Islet precursor cell (in vitro differentiated cells): ENCODE results near the gene AVL9.

Experiments used
- DNase-seq: peaks from one replicate; pipeline ENCODE4 v3.0.0-alpha.2; 2018

AVL9 gene

DNA sequence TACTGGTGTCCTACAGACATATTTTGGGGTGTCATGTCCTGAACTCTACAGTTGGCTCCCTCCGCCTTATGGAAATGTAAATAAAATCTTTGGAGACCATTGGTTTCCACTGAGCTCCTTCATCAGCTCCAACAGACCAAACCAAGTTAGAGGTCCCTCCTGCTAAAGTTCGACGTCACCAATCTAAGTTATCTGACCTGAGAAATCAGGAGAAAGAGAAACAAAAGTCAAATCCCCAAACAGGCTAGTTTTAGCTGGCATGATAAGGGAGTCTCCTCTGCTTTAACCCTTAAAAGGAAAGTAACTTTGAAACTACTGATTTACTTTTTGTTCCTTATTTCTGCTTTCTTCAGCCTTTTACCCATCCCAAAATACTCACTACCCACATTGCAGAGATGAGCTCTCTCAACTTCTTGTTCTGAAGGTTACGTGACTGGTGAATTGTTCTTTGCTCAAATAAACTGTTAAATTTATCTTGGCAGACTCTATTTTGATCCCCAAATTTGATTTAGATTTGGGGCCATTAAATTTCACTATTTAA is 39.9 kb downstream of the AVL9 start:
- no peak for DNase-seq

- no peak for DNase-seq
Measured at GRCh38 chr7:32536016-32536415, 40.7 kb downstream of the AVL9 start.

DNA sequence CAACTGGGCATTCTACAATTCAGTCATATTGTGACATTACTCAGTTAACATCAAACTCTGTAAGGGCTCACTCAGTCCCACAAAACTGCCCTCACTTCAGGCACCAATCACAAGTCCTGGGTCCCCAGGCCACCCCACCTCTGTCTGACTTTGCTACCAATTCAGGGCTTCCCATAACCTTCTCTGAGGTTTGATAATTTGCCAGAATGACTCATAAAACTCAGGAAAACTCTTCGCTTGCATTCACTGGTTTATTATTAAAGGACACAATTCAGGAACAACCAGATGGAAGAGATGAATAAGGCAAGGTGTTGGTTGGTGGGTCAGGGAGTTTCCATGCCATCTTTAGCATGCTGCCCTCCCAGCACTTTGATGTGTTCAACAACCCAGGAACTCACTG is 41.3 kb downstream of the AVL9 start:
- no peak for DNase-seq

GRCh38 chr7:32537760-32538159 is 42.5 kb downstream of the AVL9 start:
- no peak for DNase-seq

GRCh38 chr7:32539366-32539765 is 44.1 kb downstream of the AVL9 start:
- no peak for DNase-seq

- DNase-seq = no peak
Measured at GRCh38 chr7:32539919-32540531, 44.7 kb downstream of the AVL9 start.

DNA sequence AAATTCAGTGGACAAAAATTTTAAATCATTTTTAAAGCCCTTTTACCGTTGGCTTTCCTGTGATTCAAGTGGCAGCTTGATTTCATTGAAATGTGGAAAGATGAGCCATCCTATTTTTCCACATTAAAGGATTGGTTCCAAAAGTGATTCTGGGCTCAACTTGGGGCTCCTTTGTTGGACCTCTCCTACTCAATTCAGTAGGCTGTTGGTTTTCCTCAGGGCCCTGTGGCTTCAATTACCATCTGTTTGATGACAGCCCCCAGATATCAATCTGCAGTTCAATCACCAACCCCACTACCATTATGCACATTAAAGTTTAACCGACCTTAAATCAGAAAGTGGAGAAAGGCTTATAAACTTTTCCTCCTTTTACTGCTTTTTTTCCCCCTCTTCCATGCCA is 47.3 kb downstream of the AVL9 start:
- DNase-seq = no peak

DNA sequence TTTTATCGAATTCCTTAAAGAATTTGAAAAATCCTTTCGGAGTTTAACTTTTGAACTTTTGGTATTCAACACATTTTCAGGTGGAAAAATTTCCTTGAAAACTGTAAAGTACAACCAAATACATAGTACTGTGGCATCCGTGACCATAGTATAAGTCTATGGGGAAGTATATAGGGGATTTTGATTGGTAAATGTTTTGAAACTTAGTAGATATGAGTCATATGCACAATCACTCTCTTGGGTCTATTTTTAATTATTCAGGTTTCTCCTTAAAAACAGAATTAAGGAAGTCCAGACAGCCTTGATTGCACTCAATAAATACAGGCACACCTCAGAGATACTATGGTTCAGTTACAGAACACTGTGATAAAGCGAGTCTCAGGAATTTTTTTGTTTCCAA is 64.2 kb downstream of the AVL9 start:
- no peak for DNase-seq

DNA sequence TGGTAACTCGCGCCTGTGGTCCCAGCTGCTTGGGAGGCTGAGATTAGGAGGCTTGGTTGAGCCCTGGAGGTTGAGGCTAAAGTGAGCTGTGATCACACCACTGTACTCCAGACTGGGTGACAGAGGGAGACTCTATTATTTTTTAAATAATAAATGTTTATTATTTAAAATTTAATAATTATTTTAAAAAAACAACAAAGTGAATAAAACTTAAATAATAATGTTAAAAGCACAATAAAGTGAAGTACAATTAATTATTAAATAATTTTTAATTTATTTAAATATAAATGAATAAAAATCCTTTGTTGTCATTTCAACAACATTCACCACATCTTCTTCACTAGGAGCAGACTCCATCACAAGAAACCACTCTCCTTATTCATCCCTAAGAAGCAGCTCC is 64.8 kb downstream of the AVL9 start:
- DNase-seq = no peak

DNA sequence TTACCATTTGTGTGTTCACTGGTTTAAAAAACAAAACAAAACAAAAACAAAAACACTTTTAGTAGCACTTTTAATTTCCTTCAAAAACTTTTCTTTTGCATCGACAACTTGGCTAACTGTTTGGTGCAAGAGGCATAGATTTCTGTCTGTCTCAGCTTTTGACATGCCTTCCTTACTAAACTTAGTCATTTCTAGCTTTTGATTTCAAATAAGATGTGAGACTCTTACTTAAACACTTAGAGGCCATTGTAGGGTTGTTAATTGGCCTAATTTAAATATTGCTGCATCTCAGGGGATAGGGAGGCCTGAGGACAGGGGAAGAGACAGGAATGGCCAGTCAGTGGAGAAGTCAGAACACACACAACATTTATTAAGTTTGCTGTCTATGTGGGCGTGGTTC is 66.3 kb downstream of the AVL9 start:
- no peak for DNase-seq

GRCh38 chr7:32564542-32564941 is 69.3 kb downstream of the AVL9 start:
- no peak for DNase-seq

DNA sequence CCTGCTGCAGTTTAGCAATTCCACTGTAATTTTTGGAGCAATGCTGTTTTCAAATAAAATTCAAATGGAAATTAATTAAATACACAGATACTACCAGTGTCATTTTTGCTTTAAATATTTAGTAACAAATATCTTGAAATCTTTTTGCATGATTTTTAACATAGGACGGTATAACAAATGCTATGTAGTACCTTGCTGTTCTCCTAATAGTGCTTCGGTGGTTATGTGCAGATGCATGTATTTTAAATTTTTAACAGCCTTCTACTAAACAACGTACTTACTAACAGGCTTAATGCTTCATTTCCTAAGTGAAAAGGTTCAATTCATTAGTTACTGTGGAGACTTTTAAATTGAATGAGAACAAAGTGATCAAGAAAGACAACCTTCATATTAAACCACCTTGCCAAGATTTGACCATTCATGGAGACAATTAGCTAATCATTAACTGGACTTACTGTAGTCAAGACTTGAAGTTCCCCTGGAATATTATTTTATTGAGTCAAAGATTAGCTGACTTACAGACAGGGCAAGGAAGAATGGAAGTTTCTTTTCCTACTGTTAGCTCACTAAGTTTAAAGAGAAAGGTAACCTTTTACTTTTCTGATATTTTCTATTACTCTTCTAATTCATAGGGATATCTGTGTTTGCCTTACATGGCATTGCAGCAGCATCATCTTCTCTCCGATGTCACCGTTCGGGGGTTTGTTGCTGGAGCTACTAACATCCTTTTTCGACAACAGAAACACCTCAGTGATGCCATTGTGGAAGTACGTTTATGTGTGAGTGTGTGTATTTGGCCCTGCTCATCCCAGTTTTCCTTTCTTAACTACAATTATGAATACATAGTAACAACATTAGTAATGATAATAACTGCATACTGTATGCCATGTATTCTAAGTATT is 74.3 kb downstream of the AVL9 start:
- no peak for DNase-seq

DNA sequence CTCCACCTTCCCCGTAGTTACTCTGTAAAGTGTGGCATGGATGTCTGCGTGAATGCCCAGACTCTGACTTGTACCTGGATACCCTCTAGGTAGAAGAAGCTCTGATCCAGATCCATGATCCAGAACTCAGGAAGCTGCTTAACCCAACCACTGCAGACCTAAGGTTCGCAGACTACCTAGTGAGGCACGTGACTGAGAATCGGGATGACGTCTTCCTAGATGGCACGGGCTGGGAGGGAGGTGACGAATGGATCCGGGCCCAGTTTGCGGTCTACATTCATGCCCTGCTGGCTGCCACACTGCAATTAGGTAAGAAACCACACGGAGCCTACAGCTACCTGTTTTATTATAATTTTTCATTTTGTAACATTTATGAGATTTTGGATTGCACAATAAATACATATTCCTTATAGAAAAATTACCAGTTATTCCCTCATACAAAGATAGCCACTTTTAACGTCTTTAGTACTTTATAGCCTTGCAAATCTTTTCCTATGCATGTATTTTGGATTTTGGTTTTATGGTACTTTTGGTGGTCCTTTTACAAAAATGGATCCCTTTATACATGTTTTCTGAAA is 77.9 kb downstream of the AVL9 start:
- DNase-seq = no peak

DNA sequence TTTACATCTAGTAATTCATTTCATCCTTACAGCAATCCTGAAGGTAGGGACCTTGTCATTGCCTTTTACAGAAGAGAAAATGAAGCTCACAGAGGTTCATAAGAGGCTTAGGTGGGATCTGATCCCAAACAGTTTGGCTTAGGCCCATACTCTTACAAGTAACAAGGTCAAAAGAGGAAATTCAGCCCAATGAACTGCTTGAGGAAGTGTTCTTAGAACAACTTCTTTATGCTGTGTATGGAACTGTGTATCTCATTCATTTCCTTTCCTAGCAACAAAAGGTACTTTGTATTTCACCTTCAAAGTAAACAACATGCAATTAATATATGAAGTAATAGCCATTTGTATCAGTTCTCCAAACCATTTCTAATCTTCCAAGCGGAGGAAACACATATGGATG is 79.3 kb downstream of the AVL9 start:
- no peak for DNase-seq

DNA sequence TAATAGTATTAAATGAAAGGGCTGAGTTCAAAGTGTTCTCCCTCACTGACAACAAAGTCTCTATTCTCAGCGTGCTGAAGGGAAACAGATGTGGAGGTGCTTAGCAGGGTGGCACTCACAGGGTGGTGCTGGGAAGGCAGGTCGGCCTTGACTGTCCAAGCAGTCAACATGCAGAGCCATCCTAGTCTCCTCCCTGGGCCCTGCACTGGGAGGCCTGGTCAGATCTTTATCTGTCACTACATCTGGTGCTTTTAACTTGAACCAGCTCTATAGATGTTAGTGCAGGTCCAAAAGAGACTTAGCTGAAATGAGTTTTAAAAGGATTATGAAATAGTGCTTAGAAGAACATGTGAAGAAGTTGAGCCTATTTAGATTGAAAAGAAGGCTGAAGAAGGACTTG is 82.1 kb downstream of the AVL9 start:
- no peak for DNase-seq

- DNase-seq = no peak
Measured at GRCh38 chr7:32579776-32580175, 84.5 kb downstream of the AVL9 start.

DNA sequence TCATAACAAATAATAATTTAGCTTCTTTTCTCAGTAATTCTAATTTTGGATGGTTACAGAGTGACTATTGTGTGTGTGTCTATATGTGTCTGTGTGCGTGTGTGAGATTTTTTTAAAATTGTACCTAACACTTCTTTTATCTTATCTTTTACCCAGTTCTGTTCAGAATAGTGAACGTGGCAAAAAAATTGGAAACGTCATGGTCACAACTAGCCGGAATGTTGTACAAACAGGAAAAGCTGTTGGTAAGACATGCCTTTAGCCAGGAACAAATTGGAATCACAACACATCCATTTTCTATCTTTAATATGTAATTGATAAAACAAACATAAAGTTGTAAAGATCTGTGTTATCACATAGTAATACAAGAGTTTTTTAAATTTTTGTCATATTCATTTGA is 85.4 kb downstream of the AVL9 start:
- DNase-seq = no peak

- DNase-seq = no peak
Measured at GRCh38 chr7:32582036-32582435, 86.7 kb downstream of the AVL9 start.

DNA sequence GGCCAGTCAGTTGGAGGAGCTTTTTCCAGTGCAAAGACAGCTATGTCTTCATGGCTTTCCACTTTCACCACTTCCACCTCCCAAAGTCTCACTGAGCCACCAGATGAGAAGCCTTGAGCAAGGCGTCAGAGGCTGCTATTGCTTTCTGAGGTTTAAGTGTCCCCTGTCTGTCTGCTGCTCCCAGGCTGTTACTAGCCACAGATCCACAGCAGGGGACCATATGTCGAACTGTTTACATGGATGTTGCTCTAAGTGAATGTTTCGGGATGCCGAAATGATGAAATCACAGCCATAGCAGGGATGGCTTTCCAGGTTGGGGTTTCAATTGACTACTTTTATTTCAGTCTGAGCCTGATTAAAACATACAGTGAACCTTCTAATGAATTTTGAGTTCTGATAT is 88.5 kb downstream of the AVL9 start:
- DNase-seq = no peak

DNA sequence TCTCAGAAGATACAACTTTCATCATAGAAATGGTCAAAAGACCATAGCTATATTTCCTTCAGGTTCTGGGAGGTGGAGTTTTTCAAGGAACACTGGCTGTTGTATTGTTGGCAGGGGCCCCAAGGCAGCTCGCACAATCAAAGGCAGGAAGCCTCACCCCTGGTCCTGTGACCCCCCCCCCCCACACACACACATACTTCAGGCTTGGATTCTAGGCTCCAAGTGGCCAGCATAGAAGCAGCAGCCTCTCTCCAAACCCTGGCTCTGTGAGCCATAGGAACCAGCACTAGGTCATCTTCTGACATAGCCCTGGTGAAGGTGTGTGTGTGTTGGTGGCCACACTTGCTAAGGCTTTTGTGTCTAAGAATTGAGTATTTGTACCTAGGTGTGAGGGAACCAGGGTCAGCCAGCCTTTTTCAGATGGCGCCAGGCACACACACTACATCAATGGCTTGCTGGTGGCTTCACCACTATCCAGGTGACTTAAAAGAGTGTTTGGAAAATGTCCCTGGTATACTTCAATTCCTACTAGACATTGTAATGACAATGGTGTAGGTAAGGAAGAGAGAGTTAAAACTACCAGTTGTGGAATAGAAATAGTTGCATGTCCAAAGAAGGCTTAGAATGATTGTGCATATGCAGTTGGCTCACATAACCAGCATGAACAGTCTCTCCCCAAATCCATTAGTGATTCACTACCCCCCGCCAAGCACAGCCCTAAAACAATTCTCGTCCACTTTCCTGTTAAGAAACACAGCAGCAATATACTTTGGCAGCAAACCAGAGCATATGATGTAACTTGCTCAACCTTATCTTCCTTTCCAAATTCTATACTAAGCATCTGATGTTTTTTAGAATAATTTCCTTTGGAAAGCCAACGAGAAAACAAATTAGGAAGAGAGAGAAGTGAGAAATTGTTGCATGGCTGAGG is 91.3 kb downstream of the AVL9 start:
- no peak for DNase-seq

- no peak for DNase-seq
Measured at GRCh38 chr7:32587411-32587948, 92.2 kb downstream of the AVL9 start.

DNA sequence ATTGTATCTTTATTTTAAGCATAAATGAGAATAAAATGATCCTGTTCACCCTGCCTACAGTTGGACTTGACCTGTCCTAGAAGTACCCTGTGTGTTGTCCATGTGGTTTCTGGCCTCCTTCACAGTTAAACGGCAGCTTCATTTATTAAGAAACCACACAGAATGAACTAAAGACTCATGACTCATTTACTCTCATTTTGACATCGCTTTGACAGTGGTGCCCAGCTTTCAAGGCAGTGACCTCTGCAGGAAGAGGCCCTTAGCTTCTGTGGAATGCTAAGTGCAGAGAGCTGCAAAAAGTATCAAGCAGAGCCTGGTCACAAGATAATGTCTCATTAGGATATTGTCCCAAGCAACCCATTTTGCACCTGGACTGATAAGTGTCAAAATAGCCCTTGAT is 93.4 kb downstream of the AVL9 start:
- DNase-seq = peak; percentile 71

GRCh38 chr7:32591938-32592337 is 96.6 kb downstream of the AVL9 start:
- DNase-seq = no peak
